Stimulated activated CD4-positive, alpha-beta T cell treated with anti-CD3 and anti-CD28 coated beads, Interleukin-2, amount 100 ng/mL, for 4 hours (primary cell): ENCODE data around the gene OR6C75.
"Not testable (repeated sequence)": the region's sequence is repeated elsewhere in the genome, so short reads cannot be mapped to it uniquely, and the experiment has no call there.

Source experiments
- DNase-seq: peaks from one replicate; pipeline ENCODE4 v3.0.0-alpha.2; 2020; ENCODE audit warnings: low read depth

Gene OR6C75

DNA sequence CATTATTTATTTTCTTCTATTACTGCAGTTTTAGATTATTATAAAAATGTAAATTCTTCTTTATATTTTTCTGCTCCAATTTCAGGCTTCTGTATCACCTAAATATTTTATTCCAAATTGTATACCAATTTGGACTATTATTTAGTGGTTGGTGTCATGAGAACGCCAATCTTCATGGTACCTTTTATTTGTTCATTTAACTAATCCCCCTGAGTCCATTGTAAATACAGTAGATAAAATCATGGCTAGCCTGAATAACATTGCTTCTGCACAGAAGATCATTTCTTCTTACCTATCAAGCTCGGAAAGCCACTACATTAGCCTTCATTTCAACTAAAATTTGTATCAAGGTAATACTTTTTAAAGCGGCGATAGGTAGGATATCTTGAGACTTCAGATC lies at the start of gene OR6C75:
TSS of gene OR6C75 (plus strand) at position 301 of the 400 bp plus-strand sequence. CDS start 2,136 bp downstream, outside the sequence.
- no peak for DNase-seq

GRCh38 chr12:55314043-55314442 lies 48.7 kb upstream of the OR6C75 start, which contains the start of gene OR6C1:
OR6C1 (plus strand) TSS chr12:55314343; CDS start chr12:55320600, 6,257 bp downstream.
- DNase-seq, result no peak

DNA sequence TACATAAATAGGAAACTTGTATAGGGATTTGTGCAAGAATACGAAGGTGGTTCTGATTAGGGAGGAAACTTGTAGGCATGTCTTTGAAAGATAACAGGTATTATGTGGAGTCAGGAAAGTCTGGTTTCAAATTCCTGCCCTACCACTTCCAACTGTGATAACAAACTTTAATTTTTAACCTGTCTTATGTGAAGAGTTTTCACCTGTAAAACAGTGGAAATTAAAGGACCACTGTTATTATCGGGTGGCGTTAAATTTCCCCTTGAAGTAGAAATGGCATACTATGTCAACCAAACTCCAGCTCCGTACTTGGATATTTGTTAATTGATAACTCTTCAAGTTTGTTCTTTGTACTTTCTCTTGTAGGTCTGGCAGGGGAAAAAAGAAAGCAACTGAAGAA lies 42.6 kb upstream of the OR6C75 start:
- no peak for DNase-seq

DNA sequence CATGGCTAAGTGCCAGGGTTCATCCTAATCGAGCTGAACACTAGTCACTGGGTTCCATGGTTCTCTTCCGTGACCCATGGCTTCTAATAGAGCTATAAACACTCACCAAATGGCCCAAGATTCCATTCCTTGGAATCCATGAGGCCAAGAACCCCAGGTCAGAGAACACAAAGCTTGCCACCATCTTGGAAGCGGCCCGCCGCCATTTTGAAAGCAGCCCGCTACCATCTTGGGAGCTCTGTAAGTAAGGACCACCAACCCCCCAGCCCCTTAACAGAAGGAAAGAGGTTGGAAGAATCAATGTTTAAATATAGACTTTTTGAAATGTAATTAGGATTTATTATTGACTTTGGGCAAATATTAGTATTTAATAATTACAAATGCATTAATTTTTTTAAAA lies 37.0 kb upstream of the OR6C75 start:
- DNase-seq, result not testable (repeated sequence)

DNA sequence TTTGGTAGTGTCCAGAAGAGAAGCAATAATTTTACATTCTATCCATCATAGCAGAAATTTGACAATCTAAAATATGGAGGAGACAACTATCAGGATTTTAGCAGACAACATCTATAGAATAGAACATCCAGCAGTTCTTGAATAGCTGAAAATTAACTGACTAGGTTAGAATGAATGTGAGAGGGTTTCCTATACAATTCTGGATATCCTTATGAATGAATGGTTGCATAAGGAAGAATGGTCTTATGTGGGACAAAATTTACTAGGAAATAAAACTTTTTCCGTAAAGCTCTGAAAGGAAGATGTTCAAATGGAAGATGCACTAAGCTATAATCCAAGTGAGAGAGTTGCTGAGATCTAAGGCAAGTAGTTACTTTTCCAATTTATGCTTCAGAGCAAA lies 32.3 kb upstream of the OR6C75 start, which contains the start of gene OR6C3:
TSS of gene OR6C3 (plus strand) at position 301 of the 400 bp plus-strand sequence. CDS start 955 bp downstream, outside the sequence.
- no peak for DNase-seq

DNA sequence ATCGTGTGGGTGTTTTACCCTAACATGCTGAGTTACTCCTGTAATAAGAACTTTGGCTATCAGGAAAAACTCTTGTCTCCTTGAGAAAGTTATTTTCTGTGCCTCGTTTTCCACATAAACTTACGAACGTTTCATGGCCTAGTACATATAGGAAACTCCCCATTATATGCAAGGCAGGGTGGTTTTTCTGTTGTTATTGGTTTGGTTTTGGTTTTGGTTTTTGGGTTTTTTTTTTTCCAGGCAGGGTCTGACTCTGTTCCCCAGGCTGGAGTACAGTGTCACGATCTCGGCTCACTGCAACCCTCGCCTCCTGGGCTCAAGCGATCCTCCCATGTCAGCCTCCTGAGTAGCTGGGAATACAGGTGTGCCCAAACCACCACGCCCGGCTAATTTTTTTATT lies 26.8 kb upstream of the OR6C75 start:
- DNase-seq, result no peak

DNA sequence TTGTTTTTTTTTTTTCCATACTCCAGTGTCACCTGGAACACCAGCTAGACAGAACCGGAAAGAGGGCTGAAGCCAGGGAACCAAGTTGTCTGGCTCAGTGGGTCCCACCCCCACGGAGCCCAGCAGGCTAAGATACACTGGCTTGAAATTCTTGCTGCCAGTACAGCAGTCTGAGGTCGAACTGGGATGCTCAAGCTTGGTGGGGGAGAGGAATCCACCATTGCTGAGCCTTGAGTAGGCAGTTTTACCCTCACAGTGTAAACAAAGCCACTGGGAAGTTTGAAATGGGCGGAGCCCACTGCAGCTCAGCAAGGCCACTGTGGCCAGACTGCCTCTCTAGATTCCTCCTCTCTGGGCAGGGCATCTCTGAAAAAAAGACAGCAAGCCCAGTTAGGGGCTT lies 7.4 kb upstream of the OR6C75 start:
- DNase-seq, result not testable (repeated sequence)

GRCh38 chr12:55365086-55365485 lies 2.3 kb downstream of the OR6C75 start:
- no peak for DNase-seq

DNA sequence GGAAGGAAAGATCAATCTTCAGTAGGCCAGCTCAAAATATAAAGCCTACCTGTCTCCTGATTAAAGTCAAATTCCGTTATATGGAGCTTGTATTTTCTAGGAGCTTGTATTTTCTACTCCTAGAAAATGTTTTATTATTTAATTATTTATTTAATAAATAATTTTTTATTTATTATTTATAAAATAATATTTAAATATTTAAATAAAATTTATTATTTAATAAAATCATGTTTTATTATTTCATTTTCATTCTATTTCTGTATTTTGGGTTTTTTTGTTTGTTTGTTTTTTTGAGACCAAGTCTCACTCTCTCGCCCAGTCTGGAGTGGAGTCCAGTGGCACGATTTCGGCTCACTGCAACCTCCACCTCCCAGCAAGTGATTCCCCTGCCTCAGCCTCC lies 9.7 kb downstream of the OR6C75 start:
- no peak for DNase-seq

- DNase-seq, result no peak
These were observed 23.1 kb downstream of the OR6C75 start for GRCh38 chr12:55385891-55386290.

- no peak for DNase-seq
These were observed 29.4 kb downstream of the OR6C75 start for GRCh38 chr12:55392032-55392795.

DNA sequence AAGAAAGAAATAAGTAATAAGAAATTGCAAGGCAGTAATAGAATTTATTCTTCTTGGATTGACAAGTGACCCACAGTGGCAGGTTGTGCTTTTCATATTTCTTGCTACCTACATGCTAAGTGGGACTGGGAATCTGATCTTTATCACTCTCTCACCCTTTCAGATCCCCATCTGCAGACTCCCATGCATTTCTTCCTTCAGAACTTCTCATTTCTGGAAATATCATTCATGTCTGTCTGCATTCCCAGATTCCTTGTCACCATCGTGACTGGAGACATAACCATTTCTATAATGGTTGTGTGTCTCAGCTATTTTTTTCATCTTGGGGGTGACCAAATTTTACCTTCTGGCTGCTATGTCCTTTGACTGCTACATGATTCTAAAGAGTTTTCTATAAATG lies 33.6 kb downstream of the OR6C75 start:
- DNase-seq, result no peak

DNA sequence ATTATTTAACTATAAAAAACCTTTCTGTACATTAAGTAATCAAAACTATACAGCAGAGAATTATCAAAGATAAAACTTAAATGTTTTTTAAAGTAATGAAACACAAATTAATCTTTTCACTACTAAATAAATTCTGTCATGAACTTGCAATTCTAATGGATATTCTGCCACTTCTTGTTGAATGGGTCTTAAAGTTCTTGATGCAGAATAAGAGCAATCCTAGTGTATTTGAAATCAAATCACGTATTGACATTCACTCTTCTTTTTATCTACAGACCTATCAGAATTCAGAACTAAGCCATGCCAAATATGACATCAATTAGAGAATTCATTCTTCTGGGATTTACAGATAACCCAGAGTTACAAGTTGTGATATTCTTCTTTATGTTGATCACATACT lies 37.5 kb downstream of the OR6C75 start, which contains the start of gene OR6C65:
TSS of gene OR6C65 (plus strand) at position 301 of the 400 bp plus-strand sequence. CDS start at position 301, 0 bp downstream.
- no peak for DNase-seq

- no peak for DNase-seq
These were observed 45.1 kb downstream of the OR6C75 start for GRCh38 chr12:55407866-55408265.

- DNase-seq, result not testable (repeated sequence)
These were observed 46.4 kb downstream of the OR6C75 start for GRCh38 chr12:55409133-55409532.

DNA sequence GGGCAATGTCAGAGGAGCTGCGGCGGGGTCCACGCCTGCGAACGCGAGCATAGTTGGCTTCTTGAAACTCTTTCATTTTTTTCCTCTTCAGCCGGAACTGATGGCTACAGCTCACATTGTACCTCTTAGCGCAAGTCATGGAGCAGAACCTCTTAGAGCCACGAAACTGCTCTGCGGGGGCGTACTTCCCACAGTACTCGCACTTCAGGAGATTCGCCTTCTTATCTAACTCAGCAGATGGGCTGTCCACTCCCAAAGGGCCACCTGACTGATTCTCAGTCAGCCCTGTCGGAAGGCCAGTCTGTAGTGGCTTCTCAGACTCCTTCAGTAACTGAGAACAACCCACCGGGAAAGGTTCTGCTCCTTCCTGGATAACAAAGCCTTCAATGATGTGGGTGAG lies 49.4 kb downstream of the OR6C75 start:
- DNase-seq, result not testable (repeated sequence)

- DNase-seq, result not testable (repeated sequence)
These were observed 51.0 kb downstream of the OR6C75 start for GRCh38 chr12:55413498-55414388.

- not testable (repeated sequence) for DNase-seq
These were observed 51.6 kb downstream of the OR6C75 start for GRCh38 chr12:55414396-55414823.

DNA sequence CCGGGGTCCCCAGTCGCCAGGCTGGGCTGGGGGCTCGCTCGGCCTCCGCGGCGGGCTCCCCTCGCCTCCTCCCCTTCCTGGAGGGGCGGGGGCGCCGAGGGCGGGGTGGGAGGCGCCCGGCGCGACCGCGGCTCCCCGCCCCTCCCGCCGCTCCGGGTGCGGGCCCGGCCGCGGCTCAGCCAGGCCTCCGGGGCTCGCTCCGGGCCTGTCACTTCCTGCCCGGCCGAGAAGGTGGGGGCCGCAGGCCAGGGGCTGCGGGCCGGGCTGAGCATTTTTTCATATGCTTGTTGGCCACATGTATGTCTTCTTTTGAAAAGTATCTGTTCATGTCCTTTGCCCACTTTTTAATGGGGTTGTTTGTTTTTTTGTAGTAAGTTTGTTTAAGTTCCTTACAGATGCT lies 52.1 kb downstream of the OR6C75 start:
- DNase-seq, result not testable (repeated sequence)

GRCh38 chr12:55416961-55417360 lies 54.2 kb downstream of the OR6C75 start:
- DNase-seq, result no peak
